WTC11 (cell line): ENCODE results near the gene WRAP73.

ENCODE experiments used
- CTCF ChIP-seq: fragments of 200-600 bp; IDR thresholded peaks from 2 replicates; pipeline ENCODE4 v1.8.0; 2022; ENCODE audit warnings: antibody characterized with exemption
- E2F4 ChIP-seq: sonication (generic); formaldehyde crosslinking; IDR thresholded peaks from 2 replicates; pipeline ENCODE4 v1.8.1; 2022; ENCODE audit warnings: low read depth, mild to moderate bottlenecking, moderate library complexity, missing genetic modification reagents, borderline replicate concordance
- JAZF1 ChIP-seq: fragments of 250-450 bp; sonication (Bioruptor Pico); IDR thresholded peaks from 2 replicates; pipeline ENCODE4 v1.9.0; 2021; ENCODE audit warnings: moderate library complexity, mild to moderate bottlenecking, inconsistent platforms
- MLX ChIP-seq: sonication (generic); formaldehyde crosslinking; IDR thresholded peaks from 2 replicates; pipeline ENCODE4 v1.8.1; 2023; ENCODE audit warnings: mild to moderate bottlenecking, missing genetic modification reagents, moderate library complexity
- SP1 ChIP-seq: sonication (generic); formaldehyde crosslinking; conservative IDR thresholded peaks from 2 replicates; pipeline ENCODE4 v1.8.1; 2022; ENCODE audit warnings: missing genetic modification reagents
- ZNF121 ChIP-seq: sonication (generic); formaldehyde crosslinking; IDR thresholded peaks from 2 replicates; pipeline ENCODE4 v1.8.0; 2023; ENCODE audit warnings: missing genetic modification reagents
- TF ChIP-seq, protein P1 (sequence below): sonication (generic); formaldehyde crosslinking; IDR thresholded peaks from 2 replicates; pipeline ENCODE4 v1.8.1; 2023; ENCODE audit warnings: mild to moderate bottlenecking, moderate library complexity, missing genetic modification reagents
- TF ChIP-seq, protein P2 (sequence below): sonication (generic); formaldehyde crosslinking; IDR thresholded peaks from 2 replicates; pipeline ENCODE4 v1.8.0; 2023; ENCODE audit warnings: mild to moderate bottlenecking, missing genetic modification reagents

DNA sequence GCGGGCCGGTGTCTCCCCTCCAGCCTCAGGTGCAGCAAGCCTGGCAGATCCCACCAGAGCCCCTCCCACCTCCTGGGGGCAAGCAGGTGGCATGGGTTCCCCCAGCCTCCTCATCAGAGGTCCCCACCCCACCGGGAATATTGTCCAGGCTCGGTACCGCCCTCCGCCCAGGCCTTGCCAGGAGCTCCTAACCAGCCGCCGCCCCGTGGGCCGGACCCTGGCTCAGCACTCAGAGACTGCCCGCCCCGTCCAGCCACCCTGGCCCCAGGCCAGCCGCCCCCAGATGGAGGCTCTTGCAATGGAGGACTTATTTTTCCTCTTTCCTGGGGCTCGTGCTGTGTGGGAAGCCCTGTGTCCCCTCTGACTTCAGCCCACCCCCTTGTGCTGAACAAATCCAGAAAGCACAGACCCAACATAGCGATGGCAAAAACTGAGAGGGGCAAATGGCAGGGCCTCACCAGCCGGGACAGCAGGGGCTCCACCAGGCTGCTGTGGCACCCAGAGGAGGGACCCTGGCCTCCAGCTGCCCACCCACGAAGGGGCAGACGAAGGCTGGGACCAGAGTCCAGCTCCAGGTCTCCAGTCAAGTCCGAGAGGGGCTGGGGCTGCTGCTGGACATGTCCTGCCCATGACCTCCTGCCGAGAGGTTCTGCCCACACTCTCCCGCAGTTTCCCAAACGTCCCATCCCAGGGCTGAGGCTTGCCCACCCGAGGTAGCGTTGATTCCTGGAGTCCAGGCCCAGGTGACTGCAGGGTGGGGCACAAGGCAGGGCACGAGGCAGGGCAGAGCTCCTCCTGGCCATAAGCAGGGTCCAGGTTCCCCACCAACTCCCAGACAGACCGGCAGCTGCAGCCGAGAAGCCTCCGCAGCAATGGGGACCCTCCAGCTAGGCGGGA lies 46.1 kb downstream of the WRAP73 start:
- TF ChIP-seq, protein P1, sequence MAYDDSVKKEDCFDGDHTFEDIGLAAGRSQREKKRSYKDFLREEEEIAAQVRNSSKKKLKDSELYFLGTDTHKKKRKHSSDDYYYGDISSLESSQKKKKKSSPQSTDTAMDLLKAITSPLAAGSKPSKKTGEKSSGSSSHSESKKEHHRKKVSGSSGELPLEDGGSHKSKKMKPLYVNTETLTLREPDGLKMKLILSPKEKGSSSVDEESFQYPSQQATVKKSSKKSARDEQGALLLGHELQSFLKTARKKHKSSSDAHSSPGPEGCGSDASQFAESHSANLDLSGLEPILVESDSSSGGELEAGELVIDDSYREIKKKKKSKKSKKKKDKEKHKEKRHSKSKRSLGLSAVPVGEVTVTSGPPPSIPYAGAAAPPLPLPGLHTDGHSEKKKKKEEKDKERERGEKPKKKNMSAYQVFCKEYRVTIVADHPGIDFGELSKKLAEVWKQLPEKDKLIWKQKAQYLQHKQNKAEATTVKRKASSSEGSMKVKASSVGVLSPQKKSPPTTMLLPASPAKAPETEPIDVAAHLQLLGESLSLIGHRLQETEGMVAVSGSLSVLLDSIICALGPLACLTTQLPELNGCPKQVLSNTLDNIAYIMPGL (CRISPR knock-in tag), result no peak
- TF ChIP-seq JAZF1 (CRISPR knock-in tag) (no peak), CTCF (no peak), ZNF121 (CRISPR knock-in tag) (no peak), E2F4 (no peak), MLX (CRISPR knock-in tag) (no peak), SP1 (CRISPR knock-in tag) (no peak)
- TF ChIP-seq, protein P2, sequence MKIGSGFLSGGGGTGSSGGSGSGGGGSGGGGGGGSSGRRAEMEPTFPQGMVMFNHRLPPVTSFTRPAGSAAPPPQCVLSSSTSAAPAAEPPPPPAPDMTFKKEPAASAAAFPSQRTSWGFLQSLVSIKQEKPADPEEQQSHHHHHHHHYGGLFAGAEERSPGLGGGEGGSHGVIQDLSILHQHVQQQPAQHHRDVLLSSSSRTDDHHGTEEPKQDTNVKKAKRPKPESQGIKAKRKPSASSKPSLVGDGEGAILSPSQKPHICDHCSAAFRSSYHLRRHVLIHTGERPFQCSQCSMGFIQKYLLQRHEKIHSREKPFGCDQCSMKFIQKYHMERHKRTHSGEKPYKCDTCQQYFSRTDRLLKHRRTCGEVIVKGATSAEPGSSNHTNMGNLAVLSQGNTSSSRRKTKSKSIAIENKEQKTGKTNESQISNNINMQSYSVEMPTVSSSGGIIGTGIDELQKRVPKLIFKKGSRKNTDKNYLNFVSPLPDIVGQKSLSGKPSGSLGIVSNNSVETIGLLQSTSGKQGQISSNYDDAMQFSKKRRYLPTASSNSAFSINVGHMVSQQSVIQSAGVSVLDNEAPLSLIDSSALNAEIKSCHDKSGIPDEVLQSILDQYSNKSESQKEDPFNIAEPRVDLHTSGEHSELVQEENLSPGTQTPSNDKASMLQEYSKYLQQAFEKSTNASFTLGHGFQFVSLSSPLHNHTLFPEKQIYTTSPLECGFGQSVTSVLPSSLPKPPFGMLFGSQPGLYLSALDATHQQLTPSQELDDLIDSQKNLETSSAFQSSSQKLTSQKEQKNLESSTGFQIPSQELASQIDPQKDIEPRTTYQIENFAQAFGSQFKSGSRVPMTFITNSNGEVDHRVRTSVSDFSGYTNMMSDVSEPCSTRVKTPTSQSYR (CRISPR knock-in tag), result no peak
